Gastroesophageal sphincter (tissue), 3 donors: Measurements from ENCODE around the gene IL31RA.

Source experiments
- POLR2A ChIP-seq, 2 donors: fragments of 450-650 bp; IDR thresholded peaks; one replicate each; pipeline ENCODE4 v1.6.1; 2017; ENCODE audit warnings: antibody characterized with exemption in 2 of 2, mild to moderate bottlenecking in 2 of 2, moderate library complexity in 1 of 2
- POLR2AphosphoS5 ChIP-seq: sonication (generic); formaldehyde crosslinking; IDR thresholded peaks from one replicate; pipeline ENCODE4 v1.6.1; 2017; ENCODE audit warnings: antibody characterized with exemption
- TF ChIP-seq, protein P1 (sequence below), 4 experiments: fragments of 200-600 bp in 2 of 4; fragments of 450-650 bp in 2 of 4; sonication (generic) in 1 of 4; IDR thresholded peaks; one replicate each; pipeline ENCODE4 v1.5.1; 2017 to 2019; ENCODE audit warnings: antibody characterized with exemption in 4 of 4, mild to moderate bottlenecking in 2 of 4, moderate library complexity in 2 of 4

DNA sequence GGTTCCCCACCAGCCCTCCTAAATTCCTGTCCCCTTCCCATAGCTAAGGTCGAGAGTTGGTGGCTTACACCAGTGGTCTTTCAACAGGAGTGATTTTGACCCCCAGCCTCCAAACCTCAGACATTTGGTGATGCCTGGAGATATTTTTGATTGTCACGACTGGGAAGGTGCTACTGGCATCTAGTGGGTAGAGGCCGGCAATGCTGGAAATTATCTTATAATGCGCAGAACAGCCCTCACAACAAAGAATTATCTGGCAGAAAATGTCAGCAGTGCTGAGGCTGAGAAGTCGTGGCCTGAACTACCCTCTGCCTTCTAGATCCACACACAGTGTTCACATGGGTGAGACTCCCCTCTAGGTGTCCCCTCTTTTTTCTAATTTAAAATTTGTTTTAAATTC, 69.6 kb downstream of the IL31RA start:
- TF ChIP-seq, protein P1, sequence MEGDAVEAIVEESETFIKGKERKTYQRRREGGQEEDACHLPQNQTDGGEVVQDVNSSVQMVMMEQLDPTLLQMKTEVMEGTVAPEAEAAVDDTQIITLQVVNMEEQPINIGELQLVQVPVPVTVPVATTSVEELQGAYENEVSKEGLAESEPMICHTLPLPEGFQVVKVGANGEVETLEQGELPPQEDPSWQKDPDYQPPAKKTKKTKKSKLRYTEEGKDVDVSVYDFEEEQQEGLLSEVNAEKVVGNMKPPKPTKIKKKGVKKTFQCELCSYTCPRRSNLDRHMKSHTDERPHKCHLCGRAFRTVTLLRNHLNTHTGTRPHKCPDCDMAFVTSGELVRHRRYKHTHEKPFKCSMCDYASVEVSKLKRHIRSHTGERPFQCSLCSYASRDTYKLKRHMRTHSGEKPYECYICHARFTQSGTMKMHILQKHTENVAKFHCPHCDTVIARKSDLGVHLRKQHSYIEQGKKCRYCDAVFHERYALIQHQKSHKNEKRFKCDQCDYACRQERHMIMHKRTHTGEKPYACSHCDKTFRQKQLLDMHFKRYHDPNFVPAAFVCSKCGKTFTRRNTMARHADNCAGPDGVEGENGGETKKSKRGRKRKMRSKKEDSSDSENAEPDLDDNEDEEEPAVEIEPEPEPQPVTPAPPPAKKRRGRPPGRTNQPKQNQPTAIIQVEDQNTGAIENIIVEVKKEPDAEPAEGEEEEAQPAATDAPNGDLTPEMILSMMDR (IDR thresholded peaks at IDR 0.05) = no peak
- no peak for TF ChIP-seq POLR2A (IDR thresholded peaks at IDR 0.05)
- TF ChIP-seq POLR2AphosphoS5 = no peak
